Measurements from ENCODE around the gene CDR2. TPM values are rescaled to one million over a fixed set of nuclear protein-coding genes. Genes with fewer than 3 reads are reported as not detected.
A peak's percentile ranks its signal among the peaks of the same experiment; 100 is the strongest.
"Not testable (repeated sequence)": the region's sequence is repeated elsewhere in the genome, so short reads cannot be mapped to it uniquely, and the experiment has no call there.

The CDR2 gene
- 172 and 220 TPM in 2 replicates for total RNA-seq (2014; rRNA removed; shearing (Covaris generic); ENCODE audit: low replicate concordance)

DNA sequence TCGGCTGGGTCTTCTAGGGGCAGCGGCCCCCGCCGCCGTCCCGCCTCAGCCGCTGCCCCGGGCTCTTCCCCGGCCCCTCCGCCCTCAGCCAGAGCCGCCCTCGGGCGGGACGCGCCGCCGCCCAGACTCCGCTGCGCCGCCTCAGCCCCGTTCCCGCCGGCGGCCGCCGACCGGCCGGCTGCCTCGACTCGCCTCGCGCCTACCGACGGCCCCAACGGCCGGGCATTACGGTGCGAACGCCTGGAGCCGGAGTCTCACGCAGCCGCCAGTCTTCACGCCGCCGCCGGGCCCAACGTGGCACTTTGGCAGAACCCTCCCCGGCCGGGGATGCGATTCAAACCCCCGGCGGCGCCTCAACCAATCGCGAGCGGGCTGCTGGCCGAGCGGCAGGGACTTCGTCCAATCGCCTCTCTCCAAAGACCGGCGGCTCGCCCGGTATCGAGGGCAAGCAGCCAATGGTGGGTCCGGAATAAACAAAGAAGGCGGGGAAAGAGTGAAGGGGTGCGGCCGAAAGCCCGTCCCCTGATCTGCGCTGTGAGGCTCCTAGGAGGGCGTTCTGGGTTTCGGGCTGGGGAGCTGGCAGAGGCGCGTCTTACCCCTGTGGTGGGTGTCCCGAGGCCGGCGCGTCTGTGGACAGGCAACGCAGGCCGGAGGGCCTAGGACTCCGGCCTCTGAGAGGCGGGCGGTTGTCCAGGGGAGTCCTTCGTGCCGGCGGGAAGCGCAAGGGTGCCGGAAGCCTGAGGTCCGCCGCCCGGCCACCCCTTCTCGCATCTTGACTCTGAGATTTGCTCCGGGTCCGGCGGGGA, at the start of gene CDR2:
CDR2 (minus strand) TSS at position 309 of the 806 bp plus-strand sequence. CDS start 310 bp downstream, outside the sequence.
- in situ Hi-C loops (cut with HindIII; ENCODE audit: low pct_unique_long_range_greater_than_20kb, low sequenced_read_pairs), result no loop called here
- peak; percentile 99 for DNase-seq (ENCODE audit: low read depth)

DNA sequence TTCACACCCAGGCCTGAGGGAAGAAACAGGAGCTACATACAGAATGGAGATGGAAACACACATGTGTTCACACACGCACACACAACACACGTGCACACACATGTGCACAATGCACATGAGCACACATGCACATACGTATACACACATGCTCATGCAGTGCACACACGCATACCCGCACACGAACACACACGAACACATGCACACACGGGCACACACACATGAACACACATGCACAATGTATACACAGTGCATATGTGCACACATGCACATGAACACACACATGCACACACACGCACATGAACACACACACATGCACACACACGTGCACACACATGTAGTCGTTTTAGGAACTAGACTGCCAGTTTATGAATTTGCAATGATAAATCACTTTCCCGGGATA, 49.3 kb upstream of the CDR2 start:
- no peak for DNase-seq (ENCODE audit: low read depth)
- in situ Hi-C loops (cut with HindIII; ENCODE audit: low pct_unique_long_range_greater_than_20kb, low sequenced_read_pairs), result no loop called here

DNA sequence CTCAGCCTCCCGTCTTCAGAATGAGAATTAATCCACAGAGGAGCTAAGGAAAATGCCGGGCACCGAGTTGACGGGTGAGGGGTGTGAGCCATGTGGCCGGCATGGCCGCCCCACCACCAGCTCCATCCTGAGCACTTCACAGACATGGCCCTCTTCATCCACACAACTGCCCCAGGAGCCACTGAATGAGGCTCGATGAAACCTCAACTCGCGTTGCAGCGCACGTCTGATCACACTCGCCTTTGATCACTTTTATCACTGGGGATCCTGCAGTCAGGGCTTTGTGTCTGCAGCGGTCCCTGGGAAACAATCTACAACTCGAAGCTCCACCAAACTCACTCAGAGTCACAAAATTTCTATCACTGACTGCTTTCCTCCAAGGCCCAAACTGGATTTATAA, 46.7 kb upstream of the CDR2 start:
- in situ Hi-C loops (cut with HindIII; ENCODE audit: low pct_unique_long_range_greater_than_20kb, low sequenced_read_pairs), result no loop called here
- DNase-seq (ENCODE audit: low read depth), result no peak

DNA sequence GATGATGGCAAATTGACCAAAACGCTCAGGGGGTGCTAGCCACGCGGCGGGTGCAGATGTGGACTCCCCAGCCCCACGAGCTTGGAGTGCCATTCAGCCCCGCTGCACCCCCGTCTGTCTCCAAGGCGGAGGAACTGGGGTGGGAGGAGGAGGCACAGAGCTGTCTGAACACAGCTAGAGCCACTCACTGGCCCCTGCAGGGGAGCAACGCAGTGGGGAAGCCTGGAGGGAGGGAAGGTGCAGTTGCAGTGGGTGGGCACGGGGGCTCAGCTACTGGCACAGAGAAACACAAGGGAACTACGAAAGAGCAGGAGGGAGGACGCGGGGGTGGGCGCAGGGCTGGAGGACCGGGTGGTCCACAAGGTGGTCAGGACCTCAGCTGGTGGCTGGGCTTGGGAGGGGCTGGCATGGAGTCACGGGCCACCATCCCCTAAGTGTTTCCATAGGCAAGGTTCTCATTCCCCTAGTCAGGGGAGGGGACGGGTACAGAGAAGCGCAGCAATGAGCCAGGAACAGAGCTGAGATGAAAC, 46.3 kb upstream of the CDR2 start:
- in situ Hi-C loops (cut with HindIII; ENCODE audit: low pct_unique_long_range_greater_than_20kb, low sequenced_read_pairs), result no loop called here
- no peak for DNase-seq (ENCODE audit: low read depth)

DNA sequence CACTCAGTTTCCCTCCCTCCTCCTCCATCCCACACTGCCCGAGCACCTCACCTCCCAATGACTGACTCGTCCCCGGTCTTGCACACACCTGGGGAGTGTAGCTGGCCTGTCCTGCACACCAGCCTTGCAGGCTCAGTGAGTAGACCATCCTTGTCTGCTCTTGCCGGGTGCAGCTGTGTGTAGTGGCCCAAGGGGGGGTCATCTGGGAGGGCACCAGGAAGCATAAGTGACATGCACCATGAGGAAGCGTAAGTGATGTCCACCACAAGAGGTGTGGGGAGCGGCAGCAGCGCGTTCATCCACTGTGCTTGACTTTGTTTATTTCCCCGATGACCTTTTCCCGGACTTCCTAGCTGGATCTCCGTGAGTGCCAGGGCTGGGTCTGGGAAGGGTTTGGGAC, 45.5 kb upstream of the CDR2 start:
- no peak for DNase-seq (ENCODE audit: low read depth)
- in situ Hi-C loops (cut with HindIII; ENCODE audit: low pct_unique_long_range_greater_than_20kb, low sequenced_read_pairs), result no loop called here

DNA sequence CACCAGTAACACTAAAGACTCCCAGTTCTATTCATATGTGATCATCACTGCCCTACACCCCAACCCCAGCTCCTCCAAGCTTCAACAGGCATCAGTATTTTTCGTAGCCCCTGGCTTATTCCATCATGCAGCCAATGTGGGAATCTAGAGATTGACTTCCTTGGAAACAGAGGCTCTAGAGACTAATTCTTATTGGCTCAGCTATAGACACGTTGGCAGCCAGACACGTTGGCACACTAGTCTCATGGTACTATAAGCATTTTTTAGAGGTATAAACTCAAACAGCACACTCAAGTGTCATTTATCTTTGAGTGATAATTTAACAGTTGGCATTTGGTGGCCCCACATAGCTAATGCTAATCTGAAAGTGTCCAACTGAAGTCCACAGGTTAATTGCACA, 44.4 kb upstream of the CDR2 start:
- in situ Hi-C loops (cut with HindIII; ENCODE audit: low pct_unique_long_range_greater_than_20kb, low sequenced_read_pairs), result no loop called here
- no peak for DNase-seq (ENCODE audit: low read depth)

DNA sequence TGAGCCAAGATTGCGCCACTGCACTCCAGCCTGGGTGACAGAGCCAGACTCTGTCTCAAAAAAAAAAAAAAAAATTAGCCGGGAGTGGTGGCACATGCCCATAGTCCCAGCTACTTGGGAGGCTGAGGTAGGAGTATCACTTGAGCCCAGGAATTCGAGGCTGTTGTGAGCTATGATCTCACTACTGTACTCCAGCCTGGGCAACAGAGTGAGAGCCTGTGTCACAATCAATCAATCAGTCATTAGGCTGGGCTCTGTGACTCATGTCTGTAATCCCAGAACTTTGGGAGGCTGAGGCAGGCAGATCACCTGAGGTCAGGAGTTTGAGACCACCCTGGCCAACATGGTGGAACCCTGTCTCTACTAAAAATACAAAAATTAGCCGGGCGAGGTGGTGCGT, 43.4 kb upstream of the CDR2 start:
- DNase-seq (ENCODE audit: low read depth); in situ Hi-C loops (cut with HindIII; ENCODE audit: low pct_unique_long_range_greater_than_20kb, low sequenced_read_pairs): not testable (repeated sequence)

DNA sequence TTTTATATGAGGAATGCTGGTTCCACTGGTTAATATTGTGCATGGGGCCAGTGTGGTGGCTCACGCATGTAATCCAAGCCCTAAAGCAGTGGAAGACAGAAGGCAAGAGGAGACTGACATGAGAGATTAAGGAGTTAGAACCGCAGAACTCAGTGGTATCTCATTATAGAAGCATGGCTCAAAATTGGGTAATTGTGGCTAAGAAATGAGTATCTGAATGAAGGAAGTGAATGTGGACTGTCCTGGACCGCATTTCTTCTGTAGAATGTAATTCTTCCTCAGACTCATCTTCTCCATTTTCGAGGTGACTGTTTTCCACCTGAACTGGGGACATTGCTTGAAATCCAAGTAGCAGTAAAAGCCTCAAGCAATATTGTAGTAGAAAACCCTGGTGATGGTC, 42.6 kb upstream of the CDR2 start:
- DNase-seq (ENCODE audit: low read depth), result no peak
- in situ Hi-C loops (cut with HindIII; ENCODE audit: low pct_unique_long_range_greater_than_20kb, low sequenced_read_pairs), result no loop called here

DNA sequence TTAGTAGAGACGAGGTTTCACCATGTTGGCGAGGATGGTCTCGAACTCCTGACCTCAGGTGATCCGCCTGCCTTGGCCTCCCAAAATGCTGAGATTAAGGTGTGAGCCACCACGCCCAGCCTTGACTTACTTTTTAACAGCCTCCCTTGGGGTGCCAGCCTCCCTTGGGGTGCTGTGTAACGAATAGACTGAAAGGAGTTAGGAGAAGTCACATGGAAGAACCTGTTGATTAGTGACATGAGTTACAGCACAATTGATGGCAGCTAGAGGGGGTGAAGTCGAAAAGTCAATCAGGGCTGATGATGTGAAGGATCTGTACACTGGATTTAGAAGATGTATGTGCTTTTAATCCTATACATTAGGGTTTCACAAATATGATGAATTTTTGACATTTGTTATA, 39.4 kb upstream of the CDR2 start:
- no peak for DNase-seq (ENCODE audit: low read depth)
- in situ Hi-C loops (cut with HindIII; ENCODE audit: low pct_unique_long_range_greater_than_20kb, low sequenced_read_pairs), result no loop called here

DNA sequence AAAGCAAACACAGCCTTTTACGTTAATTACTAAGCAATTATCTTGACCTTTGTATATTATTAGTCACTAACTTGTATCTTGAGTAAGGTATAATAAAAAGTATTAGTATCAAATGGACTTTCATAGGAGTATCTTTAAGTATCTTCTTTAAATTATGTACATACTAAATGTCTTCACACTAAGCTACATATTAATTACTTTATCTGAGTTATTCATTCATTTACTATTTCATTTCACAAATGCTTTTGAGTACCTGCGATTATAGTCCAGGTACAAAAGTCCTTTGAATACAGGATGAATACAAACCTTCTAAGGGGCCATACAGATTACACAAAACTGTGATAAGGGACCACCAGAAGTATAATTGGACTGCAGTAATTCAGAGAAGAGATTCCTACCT, 33.1 kb upstream of the CDR2 start:
- no peak for DNase-seq (ENCODE audit: low read depth)
- in situ Hi-C loops (cut with HindIII; ENCODE audit: low pct_unique_long_range_greater_than_20kb, low sequenced_read_pairs), result no loop called here

DNA sequence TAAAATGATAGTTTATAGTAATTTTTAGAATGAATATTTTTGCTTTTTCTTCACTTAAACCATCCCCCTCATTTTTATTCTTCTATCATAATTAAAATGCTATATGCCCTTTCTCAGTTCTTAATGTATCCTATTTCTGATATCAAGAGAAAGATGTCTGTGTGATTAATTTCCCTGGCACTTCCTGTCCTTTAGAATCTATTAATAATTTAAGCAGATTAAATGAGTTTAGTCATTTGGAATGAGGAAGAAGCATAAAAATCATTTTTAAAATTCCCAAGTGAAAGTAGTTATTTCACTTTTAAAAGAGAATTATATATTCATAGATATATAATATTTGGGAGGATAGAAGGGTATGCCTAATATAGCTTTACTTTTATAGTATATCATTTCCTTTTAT, 27.8 kb upstream of the CDR2 start:
- in situ Hi-C loops (cut with HindIII; ENCODE audit: low pct_unique_long_range_greater_than_20kb, low sequenced_read_pairs), result no loop called here
- no peak for DNase-seq (ENCODE audit: low read depth)

DNA sequence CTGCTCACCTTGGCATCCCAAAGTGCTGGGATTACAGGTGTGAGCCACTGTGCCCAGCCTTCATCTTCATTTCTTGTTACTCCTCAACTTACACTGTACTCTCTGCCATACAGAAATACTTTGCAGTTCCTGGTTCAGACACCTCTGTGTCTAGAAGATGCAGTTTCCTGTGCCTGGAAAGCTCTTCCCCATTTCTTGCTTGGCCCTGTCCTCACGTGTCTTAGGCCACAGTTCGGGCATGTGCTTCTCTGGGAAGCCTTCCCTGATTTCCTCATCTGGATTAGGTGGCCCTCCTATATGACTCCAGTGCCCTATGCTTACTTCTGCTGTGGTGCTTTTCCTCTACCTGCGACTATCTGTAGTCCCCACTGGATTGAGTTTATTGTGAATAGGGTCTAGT, 26.5 kb upstream of the CDR2 start:
- no peak for DNase-seq (ENCODE audit: low read depth)
- in situ Hi-C loops (cut with HindIII; ENCODE audit: low pct_unique_long_range_greater_than_20kb, low sequenced_read_pairs), result no loop called here

DNA sequence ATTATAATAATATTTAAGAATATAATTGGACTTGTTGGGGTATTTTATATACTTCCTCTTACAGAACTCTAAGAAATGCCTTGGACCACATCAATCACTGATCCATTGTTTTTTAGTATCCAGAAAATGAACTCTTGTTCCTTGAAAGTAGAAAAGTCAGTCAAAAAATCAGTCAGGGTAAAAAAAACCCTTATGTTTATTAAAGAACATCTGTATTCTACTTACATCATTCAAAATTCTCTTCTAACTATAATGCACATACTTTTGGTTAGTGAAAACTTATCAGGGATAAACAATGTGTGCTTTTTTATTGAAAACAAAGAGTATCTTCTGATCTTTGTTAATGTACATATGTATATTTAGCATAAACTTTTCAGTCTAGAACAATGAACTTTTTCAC, 23.5 kb upstream of the CDR2 start:
- in situ Hi-C loops (cut with HindIII; ENCODE audit: low pct_unique_long_range_greater_than_20kb, low sequenced_read_pairs), result no loop called here
- no peak for DNase-seq (ENCODE audit: low read depth)

DNA sequence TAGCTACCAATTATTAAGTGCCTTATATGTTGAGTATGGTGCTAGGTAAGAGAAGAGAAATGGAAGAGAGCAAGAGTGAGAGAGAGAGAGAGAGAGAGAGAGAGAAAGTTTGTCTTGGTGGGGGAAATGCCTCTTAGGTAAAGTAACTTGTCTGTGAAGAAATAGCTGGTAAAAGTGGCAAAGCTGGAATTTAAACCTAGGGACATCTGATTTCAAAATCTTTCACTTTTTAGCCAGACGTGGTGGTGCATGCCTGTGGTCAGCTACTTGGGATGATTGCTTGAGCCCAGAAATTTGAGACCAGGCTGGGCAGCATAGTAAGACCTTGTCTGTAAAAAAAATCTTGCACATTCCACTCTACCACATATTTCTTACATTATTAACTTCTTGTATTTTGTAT, 23.0 kb upstream of the CDR2 start:
- in situ Hi-C loops (cut with HindIII; ENCODE audit: low pct_unique_long_range_greater_than_20kb, low sequenced_read_pairs), result no loop called here

DNA sequence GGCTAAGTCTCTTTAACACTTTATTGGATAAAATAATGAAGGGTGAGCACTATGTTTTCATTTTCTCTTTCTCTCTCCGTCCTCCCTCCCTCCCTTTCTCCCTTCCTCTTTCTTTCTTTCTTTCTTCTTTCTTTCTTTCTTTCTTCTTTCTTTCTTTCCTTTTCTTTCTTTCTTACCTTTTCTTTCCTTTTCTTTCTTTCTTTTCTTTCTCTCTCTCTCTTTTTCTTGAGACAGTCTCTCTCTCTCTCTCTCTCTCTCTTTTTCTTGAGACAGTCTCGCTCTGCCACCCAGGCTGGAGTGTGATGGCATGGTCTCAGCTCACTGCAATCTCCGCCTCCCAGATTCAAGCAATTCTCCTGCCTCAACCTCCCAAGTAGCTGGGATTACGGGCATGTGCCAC, 21.5 kb upstream of the CDR2 start:
- in situ Hi-C loops (cut with HindIII; ENCODE audit: low pct_unique_long_range_greater_than_20kb, low sequenced_read_pairs), result no loop called here
- no peak for DNase-seq (ENCODE audit: low read depth)

More for the DNA sequence above, 23.0 kb upstream of the CDR2 start:
- peak; percentile 45 for DNase-seq (ENCODE audit: low read depth)

DNA sequence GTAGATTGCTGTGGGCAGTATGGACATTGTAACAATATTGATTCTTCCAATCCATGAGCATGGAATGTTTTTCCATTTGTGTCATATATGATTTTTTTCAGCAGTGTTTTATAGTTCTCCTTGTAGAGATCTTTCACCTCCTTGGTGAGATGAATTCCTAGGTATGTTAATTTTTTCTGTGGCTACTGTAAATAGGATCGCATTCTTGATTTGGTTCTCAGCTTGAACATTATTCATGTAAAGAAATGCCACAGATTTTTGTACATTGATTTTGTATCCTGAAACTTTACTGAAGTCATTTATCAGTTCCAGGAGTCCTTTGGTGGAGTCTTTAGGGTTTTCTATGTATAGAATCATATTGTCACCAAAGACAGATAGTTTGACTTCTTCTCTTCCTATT, 19.7 kb upstream of the CDR2 start:
- no peak for DNase-seq (ENCODE audit: low read depth)
- in situ Hi-C loops (cut with HindIII; ENCODE audit: low pct_unique_long_range_greater_than_20kb, low sequenced_read_pairs), result no loop called here

DNA sequence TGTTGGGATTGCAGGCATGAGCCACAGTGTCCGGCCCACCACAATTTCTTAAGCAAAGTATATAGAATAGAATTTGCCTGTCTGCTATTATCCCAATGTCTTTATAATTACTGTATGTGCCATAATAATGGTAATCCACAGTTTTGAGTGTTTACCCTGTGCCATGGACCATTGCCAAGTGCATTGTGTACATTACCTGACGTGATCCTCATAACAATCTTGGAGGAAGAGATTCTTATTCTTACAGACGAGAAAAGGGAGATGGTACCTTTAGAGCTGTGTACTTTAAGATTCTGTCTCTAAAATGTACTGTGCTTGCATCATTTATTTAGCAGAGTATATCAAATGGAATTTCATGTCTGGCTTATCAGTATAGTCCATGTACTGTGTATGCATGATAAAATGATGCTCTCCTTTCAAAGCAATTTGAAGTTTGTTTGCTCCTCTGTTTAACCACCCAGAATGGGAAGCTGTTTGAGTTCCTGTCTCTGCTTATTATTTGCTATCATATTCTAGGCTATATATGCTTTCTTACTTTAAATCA, 13.8 kb upstream of the CDR2 start:
- no peak for DNase-seq (ENCODE audit: low read depth)
- in situ Hi-C loops (cut with HindIII; ENCODE audit: low pct_unique_long_range_greater_than_20kb, low sequenced_read_pairs), result no loop called here

DNA sequence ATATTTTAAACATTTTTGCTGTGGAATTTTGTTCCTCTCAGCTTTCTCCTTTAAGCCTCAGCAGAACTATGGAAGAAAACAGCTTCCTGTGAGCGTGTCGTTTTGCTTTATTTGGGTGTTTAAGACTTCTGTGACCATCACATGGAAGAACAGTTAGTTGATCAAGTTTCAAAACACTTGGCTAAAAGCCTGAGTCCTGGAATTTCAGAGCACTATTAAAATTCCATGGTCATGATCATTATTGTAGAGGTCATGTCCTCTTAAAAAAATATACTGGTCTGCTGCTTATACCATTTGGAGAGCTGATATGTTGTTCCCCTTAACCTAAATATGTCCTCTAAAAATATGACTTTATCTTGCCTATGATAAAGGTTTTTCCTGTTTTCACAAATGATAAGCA, 12.6 kb upstream of the CDR2 start:
- peak; percentile 91 for DNase-seq (ENCODE audit: low read depth)
- in situ Hi-C loops (cut with HindIII; ENCODE audit: low pct_unique_long_range_greater_than_20kb, low sequenced_read_pairs), result no loop called here

DNA sequence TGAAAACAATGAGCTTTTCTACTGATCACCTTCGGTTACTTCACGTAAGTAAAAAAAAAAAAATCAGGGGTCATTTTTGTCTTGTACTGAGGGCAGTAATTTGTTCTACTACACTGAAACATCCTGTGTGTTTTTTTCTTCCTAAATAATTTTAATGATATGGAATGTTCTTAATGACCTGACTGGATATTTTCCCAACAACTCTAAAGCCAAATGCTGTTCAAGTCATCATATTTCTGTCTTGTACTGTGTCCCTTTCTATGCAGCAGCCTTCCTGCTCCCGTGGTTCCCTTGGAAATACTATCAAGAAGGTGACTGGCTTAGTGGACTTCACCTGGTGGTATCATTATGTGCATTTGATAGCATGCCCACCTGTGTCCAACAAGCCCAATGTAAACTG, 10.8 kb upstream of the CDR2 start:
- DNase-seq (ENCODE audit: low read depth), result no peak
- in situ Hi-C loops (cut with HindIII; ENCODE audit: low pct_unique_long_range_greater_than_20kb, low sequenced_read_pairs), result no loop called here

DNA sequence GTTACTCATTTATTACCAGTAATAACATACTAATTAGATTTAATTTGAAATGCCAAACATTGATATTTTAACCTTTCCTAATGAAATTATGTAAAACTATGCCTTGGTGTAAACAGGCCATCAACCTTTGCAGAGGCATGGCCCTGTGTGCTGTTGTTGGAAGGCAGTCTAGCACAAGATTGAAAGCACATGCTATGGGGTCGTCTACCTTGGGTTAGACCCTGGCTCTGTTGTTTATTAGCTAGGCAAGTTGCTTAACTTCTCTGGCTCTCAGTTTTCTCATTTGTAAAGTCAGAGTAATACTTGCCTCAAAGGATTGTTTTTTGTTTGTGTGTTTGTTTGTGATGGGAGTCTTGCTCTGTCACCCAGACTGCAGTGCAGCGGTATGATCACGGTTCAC, 9.4 kb upstream of the CDR2 start:
- DNase-seq (ENCODE audit: low read depth), result no peak

More for the DNA sequence above, 9.4 kb upstream of the CDR2 start:
- in situ Hi-C loops (cut with HindIII; ENCODE audit: low pct_unique_long_range_greater_than_20kb, low sequenced_read_pairs), result no loop called here

Data from Caki2 (cell line).